ENCODE data around the gene PLEKHA7. TPM values are rescaled to one million over a fixed set of nuclear protein-coding genes. Genes with fewer than 3 reads are reported as not detected.

PLEKHA7 gene
- polyA plus RNA-seq, 1 of the 3 experiments (the other 2 are of a cell fraction), result 0.12 TPM

DNA sequence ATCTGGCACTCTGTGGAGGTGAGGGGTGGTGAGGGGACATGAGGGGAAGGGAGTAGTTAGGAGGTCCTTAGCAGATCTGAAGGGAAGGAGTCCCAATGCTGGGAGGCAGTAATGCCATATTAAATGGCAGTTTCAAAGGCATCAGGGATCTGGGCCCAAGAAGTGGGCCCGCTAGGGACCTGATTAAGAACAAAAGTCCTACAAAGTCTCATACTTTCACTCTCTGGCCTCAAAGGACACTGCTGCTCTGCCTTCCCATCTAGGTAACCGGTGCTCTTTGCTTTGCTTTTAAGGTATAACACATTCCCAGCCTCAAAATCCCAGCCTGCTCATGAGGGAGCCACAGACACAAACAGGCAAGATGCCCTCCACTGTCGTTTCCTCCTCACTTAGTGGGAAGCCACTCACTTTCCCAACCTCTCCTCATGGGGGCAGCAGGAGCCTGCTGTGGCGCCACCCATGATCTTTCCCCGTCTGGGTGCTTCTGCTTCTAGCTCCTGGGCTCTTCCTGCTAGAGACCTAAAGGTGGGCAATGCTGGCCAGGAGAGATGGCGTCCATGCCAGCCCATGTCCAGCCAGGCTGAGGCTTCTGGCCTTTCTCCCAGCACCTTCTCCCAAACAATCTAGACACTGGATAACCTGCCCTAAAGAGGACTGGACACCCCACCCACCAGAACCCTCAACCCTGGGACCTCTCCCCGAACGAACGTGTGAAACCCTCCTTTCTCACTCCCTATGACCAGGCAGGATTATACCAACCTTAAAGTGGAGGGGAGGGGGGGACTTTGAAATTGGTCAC lies 68.3 kb downstream of the PLEKHA7 start (continued):
- TF ChIP-seq EP300 (IDR thresholded peaks at IDR 0.05; ENCODE audit: borderline replicate concordance in 1 of 2, low read depth in 1 of 2, low read length in 1 of 2) (no peak), FOSL2 (IDR thresholded peaks at IDR 0.05; ENCODE audit: borderline replicate concordance, low read depth) (no peak), MEF2A (IDR thresholded peaks at IDR 0.05; ENCODE audit: borderline replicate concordance, low read depth) (no peak), RCOR1 (IDR thresholded peaks at IDR 0.05; ENCODE audit: low read length) (0 out of 2 replicates have a peak, but pooled peaks have one; percentile 34), TAF1 (IDR thresholded peaks at IDR 0.05; ENCODE audit: borderline replicate concordance, low read depth, low read length) (no peak), SMC3 (IDR thresholded peaks at IDR 0.05; ENCODE audit: low read depth, low read length) (peak; percentile 88), NRF1 (IDR thresholded peaks at IDR 0.05; ENCODE audit: low read depth, low read length) (no peak)
- TF ChIP-seq, protein P1, sequence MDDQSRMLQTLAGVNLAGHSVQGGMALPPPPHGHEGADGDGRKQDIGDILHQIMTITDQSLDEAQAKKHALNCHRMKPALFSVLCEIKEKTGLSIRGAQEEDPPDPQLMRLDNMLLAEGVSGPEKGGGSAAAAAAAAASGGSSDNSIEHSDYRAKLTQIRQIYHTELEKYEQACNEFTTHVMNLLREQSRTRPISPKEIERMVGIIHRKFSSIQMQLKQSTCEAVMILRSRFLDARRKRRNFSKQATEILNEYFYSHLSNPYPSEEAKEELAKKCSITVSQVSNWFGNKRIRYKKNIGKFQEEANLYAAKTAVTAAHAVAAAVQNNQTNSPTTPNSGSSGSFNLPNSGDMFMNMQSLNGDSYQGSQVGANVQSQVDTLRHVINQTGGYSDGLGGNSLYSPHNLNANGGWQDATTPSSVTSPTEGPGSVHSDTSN (IDR thresholded peaks at IDR 0.05), result no peak
- TF ChIP-seq, protein P2, sequence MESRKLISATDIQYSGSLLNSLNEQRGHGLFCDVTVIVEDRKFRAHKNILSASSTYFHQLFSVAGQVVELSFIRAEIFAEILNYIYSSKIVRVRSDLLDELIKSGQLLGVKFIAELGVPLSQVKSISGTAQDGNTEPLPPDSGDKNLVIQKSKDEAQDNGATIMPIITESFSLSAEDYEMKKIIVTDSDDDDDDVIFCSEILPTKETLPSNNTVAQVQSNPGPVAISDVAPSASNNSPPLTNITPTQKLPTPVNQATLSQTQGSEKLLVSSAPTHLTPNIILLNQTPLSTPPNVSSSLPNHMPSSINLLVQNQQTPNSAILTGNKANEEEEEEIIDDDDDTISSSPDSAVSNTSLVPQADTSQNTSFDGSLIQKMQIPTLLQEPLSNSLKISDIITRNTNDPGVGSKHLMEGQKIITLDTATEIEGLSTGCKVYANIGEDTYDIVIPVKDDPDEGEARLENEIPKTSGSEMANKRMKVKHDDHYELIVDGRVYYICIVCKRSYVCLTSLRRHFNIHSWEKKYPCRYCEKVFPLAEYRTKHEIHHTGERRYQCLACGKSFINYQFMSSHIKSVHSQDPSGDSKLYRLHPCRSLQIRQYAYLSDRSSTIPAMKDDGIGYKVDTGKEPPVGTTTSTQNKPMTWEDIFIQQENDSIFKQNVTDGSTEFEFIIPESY (IDR thresholded peaks at IDR 0.05; ENCODE audit: borderline replicate concordance, low read depth), result no peak
- TF ChIP-seq, protein P3, sequence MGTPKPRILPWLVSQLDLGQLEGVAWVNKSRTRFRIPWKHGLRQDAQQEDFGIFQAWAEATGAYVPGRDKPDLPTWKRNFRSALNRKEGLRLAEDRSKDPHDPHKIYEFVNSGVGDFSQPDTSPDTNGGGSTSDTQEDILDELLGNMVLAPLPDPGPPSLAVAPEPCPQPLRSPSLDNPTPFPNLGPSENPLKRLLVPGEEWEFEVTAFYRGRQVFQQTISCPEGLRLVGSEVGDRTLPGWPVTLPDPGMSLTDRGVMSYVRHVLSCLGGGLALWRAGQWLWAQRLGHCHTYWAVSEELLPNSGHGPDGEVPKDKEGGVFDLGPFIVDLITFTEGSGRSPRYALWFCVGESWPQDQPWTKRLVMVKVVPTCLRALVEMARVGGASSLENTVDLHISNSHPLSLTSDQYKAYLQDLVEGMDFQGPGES (IDR thresholded peaks at IDR 0.05; ENCODE audit: low read depth, low read length), result no peak

DNA sequence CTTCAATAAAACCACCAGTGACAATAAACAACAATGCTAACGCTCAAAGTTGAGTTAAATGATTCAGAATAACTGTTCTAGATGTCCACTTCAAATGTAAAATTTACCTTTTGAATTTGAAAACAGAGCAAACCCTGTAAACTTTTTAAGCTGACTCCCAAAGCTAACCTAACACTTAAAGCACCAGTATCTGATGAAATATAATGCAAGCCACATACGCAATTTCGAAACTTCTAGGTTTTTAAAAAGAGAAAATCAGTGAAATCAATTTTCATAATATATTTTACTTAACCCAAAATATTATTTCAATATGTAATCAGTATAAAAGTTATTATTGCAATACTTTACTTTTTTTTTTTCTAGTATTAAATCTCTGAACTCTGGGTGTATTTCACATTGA lies 71.3 kb downstream of the PLEKHA7 start:
- ChIA-PET CTCF (interaction anchor here (1.3 to 14.1 kb wide), 2 partner anchors 121 to 157 kb away, joined by 4 to 228 read pairs; no protein-coding TSS in a partner anchor), POLR2A (no interaction called here)
- DNase-seq, result no peak

More for the DNA sequence above, 71.3 kb downstream of the PLEKHA7 start:
- peaks cover 6% of the 10 kb centered on the region; the same call in 1 of the 2 replicates for H3K27me3 ChIP-seq (ENCODE audit: insufficient read depth)
- H3K9ac ChIP-seq, result no peak overlapping the region
- H3K4me3 ChIP-seq (ENCODE audit: low read depth in 2 of 2, low read length in 1 of 2), result no peak overlapping the region
- WGBS (ENCODE audit: low lambda C conversion rate), result 69% methylated on average over 3 of the region's 3 CpGs
- H3K4me2 ChIP-seq, result no peak overlapping the region
- TF ChIP-seq RFX5 (IDR thresholded peaks at IDR 0.05; ENCODE audit: low read length) (no peak), JUND (IDR thresholded peaks at IDR 0.05) (no peak), ELF1 (IDR thresholded peaks at IDR 0.05) (no peak), RAD21 (IDR thresholded peaks at IDR 0.05; ENCODE audit: low read length) (no peak), MEF2A (IDR thresholded peaks at IDR 0.05; ENCODE audit: borderline replicate concordance, low read depth) (no peak)
- TF ChIP-seq, protein P4, sequence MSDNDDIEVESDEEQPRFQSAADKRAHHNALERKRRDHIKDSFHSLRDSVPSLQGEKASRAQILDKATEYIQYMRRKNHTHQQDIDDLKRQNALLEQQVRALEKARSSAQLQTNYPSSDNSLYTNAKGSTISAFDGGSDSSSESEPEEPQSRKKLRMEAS (IDR thresholded peaks at IDR 0.05; ENCODE audit: low read depth), result no peak
- no peaks in the 10 kb centered on the region for H4K20me1 ChIP-seq (ENCODE audit: insufficient read depth)
- H3K27ac ChIP-seq (ENCODE audit: low read depth in 2 of 2, low read length in 1 of 2), result no peak overlapping the region
- no peak overlapping the region for H2AFZ ChIP-seq (ENCODE audit: low read depth)
- no peaks in the 10 kb centered on the region for H3K4me1 ChIP-seq (ENCODE audit: control insufficient read depth in 1 of 2, insufficient read depth in 2 of 2, low read depth in 1 of 2, low read length in 1 of 2)
- no peaks in the 10 kb centered on the region for H3K36me3 ChIP-seq (replicated peaks in 1 of 2; ENCODE audit: control insufficient read depth in 1 of 2, insufficient read depth in 2 of 2, low read length in 1 of 2)
- H3F3A ChIP-seq (replicated peaks; ENCODE audit: insufficient read depth), result no peaks in the 10 kb centered on the region
- H3K9me3 ChIP-seq, result no peaks in the 10 kb centered on the region
- H3K9me2 ChIP-seq, result no peaks in the 10 kb centered on the region
- H3K79me2 ChIP-seq (ENCODE audit: insufficient read depth), result no peaks in the 10 kb centered on the region
